ENCODE data around the gene IRAK1. TPM values are rescaled to one million over a fixed set of nuclear protein-coding genes. Genes with fewer than 3 reads are reported as not detected.

The IRAK1 gene
- polyA plus RNA-seq, 3 donors, result 64.1 to 67.7 (median 64.2) TPM

DNA sequence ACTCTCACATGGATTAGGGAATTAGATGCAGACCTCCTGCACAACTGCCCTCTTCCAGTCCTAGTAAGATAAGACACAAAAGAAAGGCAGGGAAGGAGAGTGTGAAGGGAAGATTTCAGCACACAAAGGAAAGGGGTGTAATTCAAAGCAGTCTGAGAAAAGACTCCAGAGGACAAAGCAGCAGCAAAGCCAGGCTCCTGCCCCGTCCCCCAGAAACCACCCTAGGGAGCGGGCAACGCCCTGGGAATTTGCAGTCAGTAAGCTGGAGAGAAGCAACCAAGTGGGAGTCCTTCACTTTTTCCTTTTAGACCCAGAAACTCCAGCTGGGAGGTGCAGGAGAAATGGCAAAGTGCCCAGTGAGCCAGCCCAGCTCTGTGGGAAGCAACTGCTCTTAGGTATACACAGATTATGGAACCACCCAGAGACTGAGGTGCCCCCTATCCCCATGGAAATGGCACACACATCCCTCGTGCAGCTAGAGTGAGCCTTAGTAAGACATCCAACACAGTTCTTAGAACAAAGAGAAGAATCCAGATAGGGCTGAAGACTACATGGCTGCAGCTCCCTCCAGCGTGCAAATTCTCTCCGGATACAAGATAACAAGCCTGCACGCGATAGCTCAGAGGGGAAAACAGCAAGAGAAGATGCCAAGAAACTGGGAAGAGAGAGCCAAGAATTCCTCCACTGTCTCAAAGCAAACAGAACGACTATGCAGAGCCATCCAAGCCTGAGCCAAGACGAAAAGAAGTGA is 26.5 kb upstream of the IRAK1 start:
- DNase-seq, result peak; percentile 42

DNA sequence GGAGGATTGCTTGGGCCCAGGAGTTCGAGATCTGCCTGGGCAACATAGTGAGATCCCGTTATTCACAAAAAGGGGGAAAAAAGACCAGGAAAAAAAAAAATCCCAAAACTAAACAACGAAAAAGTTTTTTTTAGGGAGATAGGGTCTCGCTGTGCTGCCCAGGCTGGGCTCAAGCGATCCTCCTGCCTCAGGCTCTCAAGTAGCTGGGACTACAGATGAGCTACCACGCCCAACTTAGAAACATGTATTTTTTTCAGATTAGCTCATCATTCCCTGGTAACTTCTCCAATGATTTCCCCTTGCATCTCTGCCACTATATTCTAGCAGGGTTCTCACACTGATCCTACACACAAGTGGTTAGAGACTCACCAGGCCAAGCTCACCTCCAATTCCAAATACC is 24.4 kb upstream of the IRAK1 start:
- DNase-seq, result no peak

DNA sequence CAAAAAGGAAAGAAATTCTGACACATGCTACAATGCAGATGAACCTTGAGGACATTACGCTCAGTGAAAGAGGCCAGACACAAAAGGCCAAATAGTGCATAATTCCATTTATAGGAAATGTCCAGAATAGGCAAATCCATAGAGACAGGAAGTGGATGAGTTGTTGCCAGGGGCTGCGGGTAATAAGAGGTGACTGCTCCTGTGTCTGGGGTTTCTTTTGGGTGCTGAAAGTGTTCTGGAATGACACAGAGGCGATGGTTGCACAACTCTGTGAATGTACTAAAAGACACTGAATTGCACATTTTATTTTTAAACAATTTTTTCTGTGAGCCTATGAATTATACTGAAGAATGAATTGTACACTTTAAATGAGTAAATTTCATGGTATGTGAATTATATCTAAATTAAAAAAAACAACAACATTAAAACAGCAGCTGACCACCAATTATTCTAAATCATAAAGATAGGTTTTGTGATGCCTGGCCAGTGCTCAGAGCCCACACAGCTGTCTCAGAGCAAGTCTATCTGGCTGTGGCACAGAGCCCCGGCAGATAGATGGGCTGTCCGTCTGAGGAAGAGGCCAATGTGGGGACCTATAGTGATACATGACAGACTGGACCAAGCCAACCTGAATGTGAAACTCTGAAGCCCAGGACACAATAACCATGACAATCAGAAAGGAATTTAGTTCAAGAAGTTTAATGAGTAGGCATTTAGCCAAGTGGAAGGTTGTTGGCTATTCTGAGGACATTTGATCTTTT is 23.5 kb upstream of the IRAK1 start:
- DNase-seq, result no peak

DNA sequence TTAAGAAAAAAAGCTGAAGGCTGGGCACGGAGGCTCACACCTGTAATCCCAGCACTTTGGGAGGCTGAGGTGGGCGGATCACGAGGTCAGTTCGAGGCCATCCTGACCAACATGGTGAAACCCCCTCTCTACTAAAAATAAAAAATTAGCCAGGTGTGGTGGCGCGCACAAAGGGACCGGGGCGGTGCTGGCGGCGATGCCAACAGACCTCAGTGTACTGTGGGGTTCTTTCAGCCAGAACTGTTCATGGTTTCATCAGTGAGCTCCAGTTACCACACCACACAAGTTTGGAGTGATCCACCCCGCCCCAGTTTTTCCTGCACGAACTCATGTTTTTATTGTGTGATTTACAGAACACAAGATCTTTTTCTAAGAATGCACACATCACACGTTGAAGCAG is 21.2 kb upstream of the IRAK1 start:
- DNase-seq, result no peak

DNA sequence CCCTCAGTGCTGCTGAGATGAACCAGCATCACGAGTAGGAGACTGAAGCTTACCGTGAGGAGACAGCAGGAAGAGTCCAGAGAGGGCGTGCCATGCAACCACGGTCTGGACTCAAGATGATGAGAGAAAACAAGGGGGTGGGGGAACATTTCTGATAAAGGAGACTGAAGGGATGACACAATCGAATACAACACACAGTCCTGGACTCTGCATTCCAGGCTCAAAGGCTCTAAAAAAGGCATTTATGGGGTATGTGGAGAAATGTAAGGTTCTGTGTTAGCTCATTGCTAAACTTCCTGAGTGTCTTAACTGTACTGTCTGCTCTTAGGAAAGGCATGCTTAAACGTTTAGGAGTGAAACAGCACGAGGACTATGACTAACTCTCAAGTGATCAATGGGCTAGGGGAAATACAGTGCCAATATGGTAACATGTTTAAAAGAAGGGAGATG is 20.6 kb upstream of the IRAK1 start:
- no peak for DNase-seq

DNA sequence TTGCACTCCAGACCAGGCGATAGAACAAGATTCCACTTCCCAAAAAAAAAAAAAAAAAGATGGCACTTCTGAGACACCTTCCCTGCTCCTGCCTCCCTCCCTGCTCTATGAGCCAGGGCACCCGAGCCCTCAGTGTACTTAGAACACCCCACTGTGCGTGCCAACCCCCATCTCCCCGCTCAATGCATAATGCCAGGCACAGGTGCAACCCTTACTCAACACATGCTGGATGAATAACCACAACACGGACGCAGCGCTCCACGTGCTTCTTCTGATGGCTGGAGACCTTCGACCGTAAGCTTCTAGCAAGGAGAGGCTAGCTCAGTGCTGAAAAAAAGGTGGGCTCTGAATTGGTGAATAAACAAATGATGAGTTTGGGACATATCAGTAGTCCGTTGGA is 19.9 kb upstream of the IRAK1 start:
- no peak for DNase-seq

DNA sequence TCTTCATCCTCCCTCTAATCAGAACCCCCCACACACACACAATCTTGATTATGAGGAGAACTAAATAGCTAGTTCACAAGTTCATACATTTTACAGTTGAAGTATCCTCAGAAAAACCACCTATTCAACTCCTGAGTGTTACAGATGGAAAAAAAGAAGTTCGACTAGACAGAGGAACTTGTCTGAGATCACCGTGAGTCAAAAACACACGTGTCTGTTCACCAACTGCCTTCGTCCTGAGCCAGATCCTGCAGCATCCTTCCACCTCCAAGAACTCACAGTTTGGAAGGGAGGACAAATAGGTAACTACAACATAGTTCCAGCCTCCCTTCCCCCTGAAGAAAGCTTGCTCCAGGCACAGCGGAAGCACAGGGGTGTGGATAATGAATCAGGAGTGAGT is 19.0 kb upstream of the IRAK1 start:
- DNase-seq, result no peak

DNA sequence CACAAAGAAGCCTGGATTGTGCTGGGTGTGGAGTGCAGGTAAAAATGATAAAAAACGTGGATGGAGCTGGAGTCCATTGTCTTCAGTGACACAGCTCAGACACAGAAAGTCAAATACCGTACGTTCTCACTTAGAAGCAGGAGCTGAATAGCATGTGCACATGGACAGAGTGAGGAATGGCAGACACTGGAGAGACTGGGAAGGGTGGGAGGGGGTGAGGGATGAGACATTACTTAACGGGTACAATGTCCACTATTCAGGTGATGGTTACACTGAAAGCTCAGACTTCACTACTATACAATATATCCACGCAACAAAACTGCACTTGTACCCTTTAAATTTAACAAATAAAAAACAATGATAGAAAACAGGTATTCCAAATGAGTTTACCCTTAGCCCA is 18.1 kb upstream of the IRAK1 start:
- DNase-seq, result no peak

DNA sequence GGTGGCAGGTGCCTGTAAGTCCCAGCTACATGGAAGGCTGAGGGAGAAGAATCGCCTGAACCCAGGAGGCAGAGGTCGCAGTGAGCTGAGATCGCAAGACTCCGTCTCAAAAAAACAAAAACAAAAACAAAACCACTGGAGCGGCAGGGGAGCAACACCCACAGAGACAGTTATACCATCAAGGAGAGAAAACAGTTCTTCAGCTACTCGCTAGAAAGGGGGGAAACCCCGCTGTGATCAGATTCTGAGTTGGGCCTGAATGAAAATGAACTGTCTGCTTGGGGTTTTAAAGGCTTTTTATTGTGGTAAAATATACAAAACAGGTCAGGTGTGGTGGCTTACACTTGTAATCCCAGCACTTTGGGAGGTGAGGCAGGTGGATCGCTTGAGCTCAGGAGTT is 16.8 kb upstream of the IRAK1 start:
- DNase-seq, result no peak

DNA sequence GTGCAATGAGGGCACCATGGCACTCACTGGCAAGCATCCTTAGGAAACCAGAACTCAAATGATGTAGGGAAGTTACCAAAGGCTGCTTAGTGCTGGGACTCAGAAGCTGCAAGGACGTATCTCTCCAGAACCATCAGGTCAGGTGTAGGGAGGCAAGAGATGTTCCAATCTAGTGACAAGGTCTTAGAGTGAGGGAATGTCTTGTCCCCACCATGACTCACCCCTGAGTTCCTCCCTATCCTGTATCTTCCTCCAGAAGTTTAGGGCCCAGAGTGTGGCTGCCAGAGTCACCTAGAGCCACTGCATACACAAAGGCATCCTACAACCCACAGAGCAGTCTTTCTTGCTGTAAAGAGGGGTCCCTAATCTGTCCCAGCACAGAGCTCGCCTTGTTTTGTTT is 14.1 kb upstream of the IRAK1 start:
- no peak for DNase-seq

DNA sequence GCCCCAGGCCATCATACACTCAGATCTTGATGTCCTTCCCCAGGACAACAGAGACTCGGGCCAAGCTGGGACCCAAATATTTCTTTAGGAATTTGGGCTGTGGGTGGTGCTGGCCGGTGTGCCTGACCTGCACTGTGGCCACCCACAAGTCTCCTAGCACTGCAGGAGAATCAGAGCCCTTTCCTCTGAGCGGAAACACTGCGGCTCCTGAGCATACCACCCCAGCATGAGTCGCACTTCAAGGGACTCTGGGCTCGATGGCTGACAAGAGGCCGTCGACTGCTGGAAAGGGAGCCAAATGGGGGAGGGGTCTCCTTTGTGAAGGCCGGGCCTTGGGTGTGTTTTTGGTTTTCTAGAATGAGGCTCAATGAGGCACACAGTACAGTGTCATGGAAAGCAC is 13.0 kb upstream of the IRAK1 start:
- DNase-seq, result no peak

DNA sequence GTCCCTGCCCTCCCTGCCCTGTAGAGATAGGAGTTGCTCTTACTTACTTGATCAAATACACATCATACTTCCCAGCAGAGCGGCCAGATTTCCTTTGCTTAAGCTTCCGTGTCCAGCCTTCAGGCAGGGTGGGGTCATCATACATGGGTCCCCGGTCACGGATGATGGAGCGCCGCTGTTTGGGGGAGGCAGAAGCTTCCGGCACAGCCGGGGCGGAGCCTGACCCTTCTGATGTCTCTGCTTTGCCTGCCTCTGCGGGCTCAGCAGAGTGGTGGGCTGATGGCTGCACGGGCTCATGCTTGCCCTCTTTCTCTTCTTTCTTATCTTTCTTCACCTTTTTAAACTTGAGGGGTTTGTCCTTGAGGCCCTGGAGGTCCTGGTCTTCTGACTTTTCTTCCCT is 12.5 kb upstream of the IRAK1 start:
- DNase-seq, result no peak

DNA sequence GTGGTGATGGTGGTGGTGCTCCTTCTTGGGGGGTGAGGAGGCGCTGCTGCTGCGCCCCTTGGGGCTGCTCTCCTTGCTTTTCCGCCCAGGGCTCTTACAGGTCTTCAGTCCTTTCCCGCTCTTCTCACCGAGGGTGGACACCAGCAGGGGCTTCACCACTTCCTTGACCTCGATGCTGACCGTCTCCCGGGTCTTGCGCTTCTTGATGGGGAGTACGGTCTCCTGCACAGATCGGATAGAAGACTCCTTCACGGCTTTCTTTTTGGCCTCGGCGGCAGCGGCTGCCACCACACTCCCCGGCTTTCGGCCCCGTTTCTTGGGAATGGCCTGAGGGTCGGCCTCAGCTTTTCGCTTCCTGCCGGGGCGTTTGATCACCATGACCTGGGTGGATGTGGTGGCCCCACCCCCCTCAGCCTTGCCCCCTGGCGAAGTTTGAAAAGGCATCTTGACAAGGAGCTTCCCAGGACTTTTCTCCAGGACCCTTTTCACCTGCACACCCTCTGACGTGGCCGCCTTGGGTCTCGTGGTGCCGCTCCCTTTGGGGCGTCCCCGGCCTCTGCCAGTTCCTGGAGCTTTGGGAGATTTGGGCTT is 11.1 kb upstream of the IRAK1 start:
- DNase-seq, result no peak

DNA sequence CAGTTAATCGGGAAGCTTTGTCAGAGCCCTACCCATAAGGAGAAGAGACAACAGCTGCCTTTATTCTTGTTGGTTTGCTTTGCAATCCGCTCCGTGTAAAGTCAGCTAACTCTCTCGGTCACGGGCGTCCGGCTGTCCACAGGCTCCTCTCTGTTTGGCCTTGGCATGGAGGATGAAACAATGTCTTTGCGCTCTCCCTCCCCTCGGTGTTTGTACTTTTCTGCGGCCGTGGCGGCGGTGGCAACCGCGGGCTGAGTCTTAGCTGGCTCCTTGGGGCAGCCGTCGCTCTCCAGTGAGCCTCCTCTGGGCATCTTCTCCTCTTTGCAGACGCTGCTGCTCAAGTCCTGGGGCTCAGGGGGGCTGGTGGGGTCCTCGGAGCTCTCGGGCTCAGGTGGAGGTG is 10.6 kb upstream of the IRAK1 start:
- DNase-seq, result no peak

DNA sequence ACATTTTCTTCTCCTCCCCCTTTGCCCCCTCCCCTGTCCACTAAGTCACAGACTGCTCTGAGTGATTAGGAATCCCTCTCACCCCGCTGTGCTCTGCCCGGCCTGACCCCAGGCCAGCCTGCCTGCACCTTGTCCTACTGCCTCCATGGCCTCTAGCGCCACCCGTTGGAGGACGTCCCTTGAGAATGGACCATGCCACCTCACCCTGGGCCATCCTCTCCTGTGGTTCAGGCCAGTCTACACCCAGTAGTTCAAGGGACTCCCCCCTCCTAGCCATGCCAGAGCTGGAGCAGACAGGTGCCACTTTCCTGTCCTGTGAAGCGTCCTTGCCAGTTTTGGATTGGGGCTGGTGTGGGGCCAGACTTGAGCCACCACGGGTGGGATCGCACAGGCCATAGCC is 9.7 kb upstream of the IRAK1 start:
- DNase-seq, result no peak

DNA sequence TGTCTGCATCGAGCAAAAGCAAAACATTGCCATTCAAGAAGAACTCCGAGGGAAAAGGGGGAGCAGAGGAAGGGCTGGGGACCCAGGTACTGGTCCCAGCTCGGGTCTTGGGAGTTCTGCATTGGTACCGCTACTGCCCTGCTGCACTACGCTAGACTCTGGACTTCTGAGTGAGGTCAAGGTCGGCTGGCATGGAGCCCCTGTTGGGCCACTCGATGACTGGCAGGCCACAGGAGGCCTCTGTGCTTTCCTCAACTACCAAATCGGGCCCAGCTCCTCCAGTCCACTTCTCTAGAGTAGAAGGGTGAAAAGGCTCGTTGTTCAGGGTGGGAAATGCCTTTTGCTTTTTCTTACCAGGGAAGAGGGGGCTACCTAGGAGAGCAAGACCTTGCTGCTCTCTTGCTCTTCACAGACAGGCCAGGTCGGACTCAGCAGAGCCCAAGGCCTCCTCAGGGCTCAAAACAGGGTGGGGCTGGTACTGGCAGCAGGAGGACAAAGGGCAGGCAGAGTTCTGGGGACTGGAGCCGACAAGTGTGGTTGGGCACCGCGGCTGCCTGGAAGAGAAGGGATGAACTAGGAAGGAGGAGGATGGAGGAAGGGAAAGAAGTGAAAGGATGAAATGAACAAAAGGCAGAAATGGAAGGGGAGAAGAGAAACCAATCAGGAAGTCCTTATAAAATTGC is 8.9 kb upstream of the IRAK1 start:
- DNase-seq, result no peak

DNA sequence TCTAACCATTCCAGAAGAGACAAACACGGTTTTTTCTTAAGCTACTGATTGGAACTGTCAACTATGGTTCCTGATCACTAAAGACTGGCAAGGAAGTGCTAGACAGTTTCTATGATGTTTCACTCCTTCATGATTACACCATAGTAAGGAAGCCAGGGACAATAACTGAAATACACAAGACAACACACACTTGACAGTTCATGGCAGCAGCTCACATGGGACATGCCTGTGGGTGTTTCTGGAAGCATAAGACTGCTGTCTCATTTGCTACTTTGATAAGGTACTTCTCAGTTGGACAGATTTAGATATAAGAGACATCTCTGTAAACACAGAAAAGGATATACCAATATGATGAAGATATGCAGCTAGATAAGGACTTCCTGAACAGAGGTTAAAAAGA is 8.3 kb upstream of the IRAK1 start:
- no peak for DNase-seq

DNA sequence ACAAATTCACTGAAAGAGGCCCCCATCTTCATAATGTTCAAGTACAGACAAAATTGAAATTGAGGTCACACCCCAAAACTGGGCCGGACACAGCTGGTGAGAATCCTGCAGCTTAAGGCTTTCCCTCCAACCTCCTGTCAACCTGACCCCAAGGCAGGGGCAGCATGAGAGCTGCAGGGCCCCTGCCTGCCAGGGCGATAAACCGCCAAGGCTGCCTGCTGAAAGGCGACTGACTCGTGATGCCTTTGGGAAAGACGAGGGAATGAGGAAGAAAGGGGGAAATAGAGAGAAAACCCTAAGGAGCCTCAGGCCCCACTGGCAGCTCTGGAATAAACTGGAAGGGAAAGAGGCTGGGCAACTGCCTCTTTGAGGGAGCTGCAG is 7.3 kb upstream of the IRAK1 start:
- no peak for DNase-seq

DNA sequence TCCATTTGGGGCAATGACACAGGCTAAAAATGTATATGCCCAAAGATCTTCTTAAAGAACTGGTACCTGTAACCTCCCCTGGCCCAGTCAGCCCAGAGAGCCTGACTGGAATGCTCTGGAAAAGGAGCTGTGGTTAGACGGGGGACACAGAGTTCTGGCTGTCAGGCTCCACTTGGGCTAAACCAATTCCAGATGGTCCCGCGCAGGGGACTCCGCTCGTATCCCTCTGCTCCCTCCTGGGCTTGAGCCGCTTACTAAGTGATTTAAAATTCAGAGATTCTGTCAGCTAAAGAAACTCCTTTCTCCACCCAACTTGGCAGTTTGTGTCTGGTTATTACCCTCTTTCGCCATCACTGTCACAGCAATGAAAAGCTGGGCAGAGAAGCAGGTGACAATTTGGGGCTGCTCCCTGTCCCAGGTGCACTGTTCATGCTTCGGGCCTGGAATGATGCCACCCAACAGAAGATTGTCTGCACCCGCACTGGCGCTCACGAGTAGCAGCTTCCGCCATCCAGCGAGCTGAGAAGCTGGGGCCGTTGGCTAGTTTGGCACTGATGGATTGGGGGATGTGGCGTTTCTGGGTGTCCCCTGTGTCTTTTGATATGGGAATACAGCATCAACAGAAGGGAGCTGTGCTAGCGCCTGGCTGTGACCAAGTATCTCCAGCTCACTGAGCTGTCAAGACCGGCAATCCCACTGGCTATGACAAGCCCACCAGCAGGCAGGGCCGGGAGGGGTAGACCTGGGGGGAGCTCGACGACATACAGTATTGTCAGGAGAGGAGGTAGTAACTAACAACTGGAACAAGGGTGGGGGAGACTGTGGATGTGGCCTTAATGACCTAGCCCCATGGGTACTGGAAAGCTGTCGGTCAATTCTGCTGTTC is 6.7 kb upstream of the IRAK1 start:
- no peak for DNase-seq

DNA sequence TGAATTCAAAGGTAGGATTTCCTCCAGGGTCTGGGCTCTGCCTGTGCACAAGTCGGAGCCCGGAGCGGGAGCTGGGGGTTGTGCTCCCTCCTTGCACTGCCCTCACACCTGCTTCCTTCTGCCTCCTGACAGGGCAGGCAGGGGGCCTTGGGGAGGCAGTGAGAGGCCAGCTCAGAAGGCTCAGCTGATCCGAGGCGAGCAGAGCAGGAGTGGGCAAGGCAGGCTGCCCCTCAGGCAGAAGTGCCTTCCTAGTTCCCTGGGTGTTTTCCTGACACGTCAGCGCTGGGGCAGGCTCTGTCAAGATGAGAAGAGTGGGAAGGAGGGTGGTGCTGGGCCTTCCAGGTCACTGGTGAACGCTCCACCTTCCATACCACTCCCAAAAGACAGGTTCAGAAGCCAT is 5.5 kb upstream of the IRAK1 start:
- DNase-seq, result no peak

DNA sequence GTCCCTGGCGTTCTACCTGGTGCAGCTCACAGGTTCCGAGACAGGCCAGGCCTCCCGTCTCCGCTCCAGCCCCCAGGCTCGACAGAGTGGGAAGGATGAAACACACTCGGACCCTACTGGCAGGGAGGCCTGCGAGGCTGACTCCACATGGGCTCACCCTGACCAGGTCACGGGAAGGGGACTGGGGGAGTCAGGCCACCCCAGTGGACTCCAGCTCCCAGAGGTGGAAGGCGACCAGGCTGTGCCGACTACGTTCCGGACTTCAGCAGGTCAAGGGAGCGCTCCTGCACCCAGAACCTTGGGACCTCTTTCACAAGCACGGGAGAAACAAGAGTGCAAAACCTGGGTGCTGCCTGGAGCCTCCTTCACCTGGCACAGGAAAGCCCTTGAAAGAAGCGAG is 4.6 kb upstream of the IRAK1 start:
- no peak for DNase-seq
